Muscle of back (tissue), 11 donors: ENCODE data around the gene CREBRF. TPM values are rescaled to one million over a fixed set of nuclear protein-coding genes. Genes with fewer than 3 reads are reported as not detected.
"Not testable (repeated sequence)": the region's sequence is repeated elsewhere in the genome, so short reads cannot be mapped to it uniquely, and the experiment has no call there.

Source experiments
- DNase-seq, 3 donors: peaks; one replicate each; pipeline versions ENCODE4 v3.0.0 to v3.0.0-alpha.2; 2013
- polyA plus RNA-seq, 10 donors: library from polyadenylated mRNA; unstranded; fragments of 120-200 nt; gene quantifications; one replicate each; pipeline ENCODE4 v1.2.1, GENCODE V29; 2013; ENCODE audit not compliant: insufficient read length in 10 of 10

The CREBRF gene
- polyA plus RNA-seq, 10 donors = 6.1 to 11.2 (median 8.4) TPM

GRCh38 chr5:173154619-173155018 is 98.5 kb downstream of the CREBRF start:
- DNase-seq = not testable (repeated sequence)

GRCh38 chr5:173155912-173156311 is 99.8 kb downstream of the CREBRF start:
- DNase-seq = peak in 2 of 3 donors; percentile 6 to 13

GRCh38 chr5:173158366-173158765 is 102.2 kb downstream of the CREBRF start:
- DNase-seq = no peak

- no peak for DNase-seq
Observed at GRCh38 chr5:173159256-173159655, 103.1 kb downstream of the CREBRF start.

- DNase-seq = no peak
Observed at GRCh38 chr5:173161148-173161547, 105.0 kb downstream of the CREBRF start.

- DNase-seq = no peak
Observed at GRCh38 chr5:173163219-173163618, 107.1 kb downstream of the CREBRF start.

- DNase-seq = no peak
Observed at GRCh38 chr5:173165177-173166016, 109.2 kb downstream of the CREBRF start.

- DNase-seq = no peak
Observed at GRCh38 chr5:173172166-173172565, 116.0 kb downstream of the CREBRF start.

- DNase-seq = no peak
Observed at GRCh38 chr5:173175523-173175922, 119.4 kb downstream of the CREBRF start.

GRCh38 chr5:173178369-173178910 is 122.3 kb downstream of the CREBRF start:
- DNase-seq = no peak

- DNase-seq = no peak
Observed at GRCh38 chr5:173180331-173180730, 124.2 kb downstream of the CREBRF start.

GRCh38 chr5:173187054-173187743 is 131.0 kb downstream of the CREBRF start:
- no peak for DNase-seq

GRCh38 chr5:173188280-173188679 is 132.1 kb downstream of the CREBRF start:
- DNase-seq = no peak

Other genes starting within 250 kb of the CREBRF start
- 100 to 1,000 TPM in 1 of 10 donors, 10 to 100 TPM in 9; 85.1 to 102 (median 91.8) TPM for gene ERGIC1, start 222.1 kb upstream of the CREBRF start, polyA plus RNA-seq
- 10 to 100 TPM; 29.9 to 49.1 (median 37.0) TPM for gene RPL26L1, start 96.9 kb upstream of the CREBRF start, polyA plus RNA-seq
- gene ATP6V0E1, start 72.6 kb upstream of the CREBRF start, polyA plus RNA-seq = 100 to 1,000 TPM in 6 of 10 donors, 10 to 100 TPM in 4; 88.1 to 115 (median 101) TPM
- 10 to 100 TPM; 10.9 to 13.2 (median 12.4) TPM for gene BNIP1, start 88.2 kb downstream of the CREBRF start, polyA plus RNA-seq
- gene NKX2-5, start 178.9 kb downstream of the CREBRF start, polyA plus RNA-seq = not detected